GM12891 (cell line): ENCODE data around the gene FPR2.

Experiments
- POLR2A ChIP-seq: IDR thresholded peaks from 2 replicates; pipeline ENCODE4 v1.6.1; 2011; ENCODE audit warnings: low read depth, low read length, control low read depth
- POLR2AphosphoS5 ChIP-seq: IDR thresholded peaks from 2 replicates; pipeline ENCODE4 v1.6.1; 2011; ENCODE audit warnings: low read depth, low read length, control low read depth
- TAF1 ChIP-seq: IDR thresholded peaks from 2 replicates; pipeline ENCODE4 v1.6.1; 2011; ENCODE audit warnings: low read depth, low read length, control low read depth

DNA sequence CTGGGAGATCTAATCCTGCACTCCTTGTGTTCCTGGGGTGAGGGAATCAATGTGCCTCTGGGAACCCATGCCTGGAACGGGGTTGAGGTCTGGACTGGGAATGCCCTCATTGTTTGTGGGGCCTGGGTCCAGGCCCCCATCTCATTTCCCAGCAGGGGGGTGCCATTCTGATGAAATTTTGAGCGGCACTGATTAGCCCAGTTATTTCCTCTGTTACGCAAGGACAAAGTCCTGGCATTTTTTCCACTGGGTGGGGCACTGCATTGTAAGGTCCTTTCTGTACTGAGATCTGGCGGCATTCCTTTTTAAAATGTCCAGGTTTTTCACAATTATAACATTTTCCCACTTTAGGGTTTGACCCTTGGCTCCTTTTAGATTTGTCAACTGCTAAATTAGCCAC lies 48.8 kb downstream of the FPR2 start:
- no peak for TF ChIP-seq POLR2AphosphoS5
- no peak for TF ChIP-seq POLR2A
- TF ChIP-seq TAF1: no peak
